Measurements from ENCODE around the gene APOC3.

The APOC3 gene

GRCh38 chr11:116819049-116819448 is 10.7 kb upstream of the APOC3 start:
- H3K9me3 ChIP-seq (ENCODE audit: severe bottlenecking), result no peaks in the 10 kb centered on the region
- no peaks in the 10 kb centered on the region for H3K27me3 ChIP-seq (ENCODE audit: insufficient read depth, poor library complexity, severe bottlenecking)
- no peak overlapping the region for H3K4me3 ChIP-seq (ENCODE audit: severe bottlenecking)
- DNase-seq (ENCODE audit: low spot score), result no peak
- ATAC-seq (ENCODE audit: low read depth), result no peak
- H3K4me1 ChIP-seq (ENCODE audit: insufficient read depth, poor library complexity, severe bottlenecking), result no peaks in the 10 kb centered on the region
- H3K36me3 ChIP-seq (ENCODE audit: low read depth), result no peaks in the 10 kb centered on the region
- no peak for TF ChIP-seq CTCF (IDR thresholded peaks at IDR 0.05; ENCODE audit: poor library complexity, severe bottlenecking)
- H3K27ac ChIP-seq (ENCODE audit: poor library complexity, severe bottlenecking), result no peak overlapping the region

GRCh38 chr11:116821050-116821918 is 8.4 kb upstream of the APOC3 start:
- Histone ChIP-seq H3K4me3 (ENCODE audit: severe bottlenecking) (no peak overlapping the region), H3K27me3 (ENCODE audit: insufficient read depth, poor library complexity, severe bottlenecking) (no peaks in the 10 kb centered on the region), H3K27ac (ENCODE audit: poor library complexity, severe bottlenecking) (no peak overlapping the region), H3K9me3 (ENCODE audit: severe bottlenecking) (no peaks in the 10 kb centered on the region), H3K4me1 (ENCODE audit: insufficient read depth, poor library complexity, severe bottlenecking) (no peaks in the 10 kb centered on the region), H3K36me3 (ENCODE audit: low read depth) (no peaks in the 10 kb centered on the region)
- no peak for ATAC-seq (ENCODE audit: low read depth)
- no peak for DNase-seq (ENCODE audit: low spot score)
- no peak for TF ChIP-seq CTCF (IDR thresholded peaks at IDR 0.05; ENCODE audit: poor library complexity, severe bottlenecking)

- Histone ChIP-seq H3K4me1 (ENCODE audit: insufficient read depth, poor library complexity, severe bottlenecking) (no peaks in the 10 kb centered on the region), H3K36me3 (ENCODE audit: low read depth) (no peaks in the 10 kb centered on the region), H3K27me3 (ENCODE audit: insufficient read depth, poor library complexity, severe bottlenecking) (no peaks in the 10 kb centered on the region), H3K9me3 (ENCODE audit: severe bottlenecking) (no peaks in the 10 kb centered on the region), H3K4me3 (ENCODE audit: severe bottlenecking) (no peak overlapping the region), H3K27ac (ENCODE audit: poor library complexity, severe bottlenecking) (no peak overlapping the region)
- no peak for DNase-seq (ENCODE audit: low spot score)
- no peak for TF ChIP-seq CTCF (IDR thresholded peaks at IDR 0.05; ENCODE audit: poor library complexity, severe bottlenecking)
- ATAC-seq (ENCODE audit: low read depth), result no peak
These were observed 7.1 kb upstream of the APOC3 start for GRCh38 chr11:116822575-116822974.

GRCh38 chr11:116823031-116823843 is 6.5 kb upstream of the APOC3 start, which contains the start of gene APOA4:
Gene APOA4, minus strand, starts transcription at chr11:116823304. Its CDS starts 113 bp downstream, at chr11:116823191.
- H3K9me3 ChIP-seq (ENCODE audit: severe bottlenecking), result no peaks in the 10 kb centered on the region
- DNase-seq (ENCODE audit: low spot score), result no peak

More at GRCh38 chr11:116823031-116823843, 6.5 kb upstream of the APOC3 start, which contains the start of gene APOA4:
- Histone ChIP-seq H3K4me3 (ENCODE audit: severe bottlenecking) (no peak within 1 kb of the TSS), H3K27me3 (ENCODE audit: insufficient read depth, poor library complexity, severe bottlenecking) (no peaks in the 10 kb centered on the region), H3K4me1 (ENCODE audit: insufficient read depth, poor library complexity, severe bottlenecking) (no peaks in the 10 kb centered on the region), H3K27ac (ENCODE audit: poor library complexity, severe bottlenecking) (no peak within 1 kb of the TSS), H3K36me3 (ENCODE audit: low read depth) (no peaks in the 10 kb centered on the region)
- no peak for TF ChIP-seq CTCF (IDR thresholded peaks at IDR 0.05; ENCODE audit: poor library complexity, severe bottlenecking)
- no peak for ATAC-seq (ENCODE audit: low read depth)

All from RWPE2 (cell line).